HL-60/S4 treated with phorbol 12-myristate 13-acetate at 8.2 ng/mL for 4 days and 3 days (cell line): ENCODE results near the gene SHISA7.

Experiments
- in situ Hi-C: fragments of 300-500 bp; cut with MboI; formaldehyde crosslinking; loops from 2 replicates; pipeline ENCODE4 v1.15.0; 2022; ENCODE audit warnings: low sequenced_read_pairs

Gene SHISA7

DNA sequence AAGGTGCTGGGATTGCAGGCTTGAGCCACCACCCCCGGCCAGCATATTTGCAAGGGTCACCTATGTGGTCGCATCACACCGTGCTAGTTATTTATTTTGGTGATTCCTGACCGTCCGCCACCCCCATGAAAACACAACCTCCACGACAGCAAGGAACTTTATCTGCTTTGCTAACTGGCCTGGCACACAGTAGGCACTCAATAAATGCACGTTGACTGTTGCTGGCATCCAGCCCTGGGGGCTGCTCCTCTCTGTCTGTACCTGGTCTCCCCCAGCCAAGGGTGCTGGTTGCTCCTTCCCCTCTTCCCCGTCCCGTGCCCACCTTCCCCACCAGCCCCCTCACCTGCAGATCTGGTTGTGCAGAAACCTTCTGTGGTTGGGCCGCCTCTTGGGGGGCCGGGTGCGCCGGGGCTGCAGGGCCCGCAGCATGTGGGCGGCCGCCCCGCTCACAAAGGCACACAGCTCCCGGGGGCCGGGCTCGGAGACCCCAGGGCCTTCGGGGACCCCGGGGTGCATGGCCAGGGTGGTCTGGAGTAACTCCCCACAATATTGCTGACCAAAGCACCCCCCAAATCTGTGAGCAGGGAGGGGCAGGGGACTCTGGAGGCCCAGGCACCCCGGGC is 21.1 kb upstream of the SHISA7 start:
- in situ Hi-C loops: no loop called here

DNA sequence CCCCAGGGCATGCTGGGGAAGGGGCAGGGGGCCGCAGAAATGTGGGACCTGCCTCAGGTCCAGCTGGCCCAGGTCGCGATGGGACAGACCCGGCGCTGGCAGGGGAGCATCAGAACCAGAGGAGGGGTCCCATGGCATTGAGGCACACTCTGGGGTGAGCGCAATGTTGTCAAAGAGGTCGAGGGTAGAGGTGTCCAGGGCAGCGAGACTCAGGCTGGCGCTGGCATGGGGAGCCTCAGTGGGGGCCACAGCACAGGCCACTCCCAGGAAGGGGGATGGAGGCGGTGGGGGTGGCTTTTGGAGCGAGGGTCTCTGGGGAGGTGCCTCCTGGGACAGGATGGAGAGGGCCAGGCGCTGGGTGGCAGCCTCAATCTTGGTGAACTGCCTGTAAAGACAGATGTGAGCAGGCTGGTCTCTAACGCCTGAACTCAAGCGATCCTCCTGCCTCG is 20.5 kb upstream of the SHISA7 start:
- in situ Hi-C loops: no loop called here

DNA sequence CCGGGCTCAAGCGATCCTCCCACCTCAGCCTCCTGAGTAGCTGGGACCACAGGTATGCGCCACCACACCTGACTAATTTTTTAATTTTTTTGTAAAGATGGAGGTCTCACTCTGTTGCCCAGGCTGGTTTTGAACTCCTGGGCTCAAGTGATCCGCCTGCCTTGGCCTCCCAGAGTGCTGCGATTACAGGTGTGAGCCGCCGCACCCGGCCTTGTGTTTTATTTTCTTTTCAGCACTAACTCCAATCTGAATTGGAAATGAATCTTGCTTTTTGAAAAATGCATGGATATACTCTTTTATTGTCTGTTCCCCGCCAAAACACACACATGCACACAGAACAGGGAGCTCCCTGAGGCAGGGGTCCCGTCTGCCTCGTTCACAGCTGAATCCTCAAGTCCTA is 19.6 kb upstream of the SHISA7 start:
- in situ Hi-C loops: no loop called here

DNA sequence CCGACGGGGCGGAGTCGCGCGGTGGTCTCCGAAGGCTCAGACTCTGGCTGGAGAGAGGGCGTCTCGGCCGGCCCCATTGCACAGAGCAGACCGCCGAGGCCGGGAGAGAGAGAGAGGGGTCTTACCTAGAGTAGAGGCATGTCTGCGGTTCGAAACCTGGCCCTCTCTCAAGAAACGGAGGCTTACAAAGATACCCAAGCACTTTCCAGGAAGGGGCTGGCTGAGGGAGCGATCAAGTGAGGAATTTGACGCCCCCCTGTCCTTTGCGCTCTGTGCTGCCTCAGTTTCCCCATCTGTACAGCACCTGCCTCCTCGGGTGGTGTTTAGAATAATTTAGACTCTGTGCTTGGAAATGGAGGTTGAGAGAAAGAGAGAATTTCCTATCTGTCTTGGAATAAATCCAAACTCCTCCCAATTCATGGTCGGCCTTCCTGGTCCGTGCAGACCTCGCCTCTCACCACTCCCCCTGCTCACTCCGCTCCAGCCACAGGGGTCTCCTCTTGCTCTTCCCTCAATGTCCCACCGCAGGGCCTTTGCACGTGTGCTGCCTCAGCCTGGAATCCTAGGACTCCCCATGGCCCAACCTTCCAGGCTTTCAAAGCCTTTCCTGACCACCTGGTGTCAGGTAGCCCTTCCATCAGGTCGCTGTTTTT is 19.0 kb upstream of the SHISA7 start:
- in situ Hi-C loops: no loop called here

DNA sequence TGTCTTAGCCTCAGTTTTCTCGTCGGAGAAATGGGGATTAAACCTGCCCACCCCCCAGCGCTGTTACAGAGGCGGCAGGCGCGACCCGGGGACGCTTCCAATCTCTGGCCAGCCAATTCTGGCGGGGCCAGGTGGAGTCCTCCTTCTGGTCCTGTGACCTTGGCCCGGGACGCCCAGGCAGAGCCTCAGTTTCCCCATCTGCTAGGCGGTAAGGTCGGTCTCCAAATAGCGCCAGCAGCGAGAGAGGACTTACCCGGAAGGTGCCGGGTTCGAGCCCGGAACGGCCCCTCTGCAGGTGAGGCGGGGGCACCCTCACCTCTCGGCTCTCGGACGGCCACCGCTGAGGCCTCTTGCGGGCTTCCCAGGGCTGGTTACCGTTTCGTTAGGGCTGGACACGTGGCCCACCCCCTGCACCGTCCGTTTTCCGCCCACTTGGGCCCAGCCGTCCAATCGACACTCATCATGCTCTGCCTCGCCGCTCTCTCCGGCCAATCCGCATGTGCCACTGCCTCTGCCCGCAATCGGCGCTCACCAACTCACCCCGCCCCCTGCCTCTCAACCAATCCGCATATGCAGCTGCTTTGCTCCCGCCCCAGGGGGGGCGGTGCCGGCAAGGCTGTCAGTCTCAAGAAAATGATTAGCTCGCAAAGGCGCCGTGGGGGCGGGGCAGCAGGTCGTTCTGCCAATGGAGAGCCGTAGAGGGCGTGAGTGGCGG is 18.3 kb upstream of the SHISA7 start, which contains the start of gene ISOC2:
TSS of gene ISOC2 (minus strand) at position 384 of the 715 bp plus-strand sequence. CDS start 5,156 bp downstream, outside the sequence.
- in situ Hi-C loops: no loop called here

DNA sequence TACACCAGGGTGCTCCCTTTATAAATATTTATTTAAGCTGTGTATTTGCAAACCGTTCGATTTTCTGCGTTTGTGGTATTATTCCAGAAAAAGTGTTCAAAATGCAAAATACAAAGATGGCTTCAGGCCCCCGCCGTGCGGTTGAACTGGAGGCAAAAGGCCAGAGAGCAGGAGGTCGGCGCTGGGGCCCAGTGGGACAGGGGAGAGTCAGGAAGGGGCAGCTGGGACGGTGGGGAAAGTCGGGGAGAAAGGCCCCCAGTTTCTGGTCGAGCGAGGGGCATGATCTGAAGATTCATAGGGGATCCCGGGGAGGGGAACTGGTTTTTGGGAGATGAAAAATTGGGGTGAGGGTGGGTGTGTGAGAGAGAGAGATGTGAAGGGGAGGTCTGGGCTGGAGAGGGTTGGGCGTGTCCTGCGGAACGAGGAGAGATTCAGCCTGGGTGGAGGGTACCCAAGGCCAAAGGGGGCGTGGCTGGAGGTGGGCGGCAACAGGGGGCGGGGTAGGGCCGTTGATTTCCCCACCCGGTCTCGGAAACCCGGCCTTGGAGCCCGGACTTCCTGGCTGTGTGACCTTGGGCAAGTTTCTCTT is 17.7 kb upstream of the SHISA7 start:
- in situ Hi-C loops: no loop called here

DNA sequence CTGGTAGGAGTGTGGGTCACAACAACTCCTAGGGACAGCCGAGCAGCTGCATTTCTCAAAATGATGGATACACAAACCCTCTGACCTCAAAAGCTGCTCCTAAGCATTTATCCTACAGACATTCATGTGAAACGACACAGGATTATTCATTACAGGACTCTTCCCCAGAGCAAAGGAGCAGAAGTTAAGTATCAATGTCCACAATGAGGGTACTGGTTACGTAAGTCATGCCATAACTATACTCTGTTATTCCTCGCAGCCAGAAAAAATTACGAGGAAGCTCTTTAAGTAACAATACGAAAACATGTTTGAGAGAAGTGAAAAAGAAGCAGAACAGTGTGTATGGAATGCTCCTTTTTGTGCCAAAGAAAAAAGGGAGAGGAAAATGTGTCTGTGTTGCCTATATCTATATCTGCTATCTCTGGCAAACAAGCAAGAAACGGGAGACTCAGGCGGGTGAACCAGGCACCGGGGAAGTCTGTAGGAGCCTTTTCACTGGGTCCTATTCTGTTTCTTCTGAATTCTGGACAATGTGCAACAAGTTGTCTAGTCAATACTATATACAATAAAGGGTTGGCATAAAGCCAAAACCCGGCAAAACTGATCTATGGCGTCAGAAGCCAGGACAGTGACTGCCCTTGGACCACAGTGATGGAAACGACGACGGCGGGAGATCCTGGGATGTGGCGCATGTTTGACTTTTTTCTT is 17.0 kb upstream of the SHISA7 start:
- in situ Hi-C loops: no loop called here

DNA sequence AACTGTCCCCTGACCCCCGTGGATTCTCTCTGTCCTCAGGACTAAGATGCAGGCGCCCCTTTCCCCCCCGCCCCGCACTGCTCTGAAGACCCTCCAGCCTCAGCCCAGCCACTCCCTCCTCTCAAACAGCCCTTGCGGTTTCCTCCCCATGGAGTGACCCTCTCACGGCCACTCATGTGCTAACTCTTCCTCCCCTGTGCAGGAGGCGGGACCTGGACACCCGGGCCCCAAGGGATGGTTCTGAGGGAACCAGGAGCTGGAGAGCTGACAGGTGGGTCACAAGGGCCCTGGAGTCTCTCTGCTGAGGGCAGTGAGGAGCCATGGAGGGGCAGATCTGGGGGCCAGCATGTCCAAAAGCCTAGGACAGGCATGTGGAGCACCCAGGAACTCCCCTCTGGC is 16.4 kb upstream of the SHISA7 start:
- in situ Hi-C loops: no loop called here

DNA sequence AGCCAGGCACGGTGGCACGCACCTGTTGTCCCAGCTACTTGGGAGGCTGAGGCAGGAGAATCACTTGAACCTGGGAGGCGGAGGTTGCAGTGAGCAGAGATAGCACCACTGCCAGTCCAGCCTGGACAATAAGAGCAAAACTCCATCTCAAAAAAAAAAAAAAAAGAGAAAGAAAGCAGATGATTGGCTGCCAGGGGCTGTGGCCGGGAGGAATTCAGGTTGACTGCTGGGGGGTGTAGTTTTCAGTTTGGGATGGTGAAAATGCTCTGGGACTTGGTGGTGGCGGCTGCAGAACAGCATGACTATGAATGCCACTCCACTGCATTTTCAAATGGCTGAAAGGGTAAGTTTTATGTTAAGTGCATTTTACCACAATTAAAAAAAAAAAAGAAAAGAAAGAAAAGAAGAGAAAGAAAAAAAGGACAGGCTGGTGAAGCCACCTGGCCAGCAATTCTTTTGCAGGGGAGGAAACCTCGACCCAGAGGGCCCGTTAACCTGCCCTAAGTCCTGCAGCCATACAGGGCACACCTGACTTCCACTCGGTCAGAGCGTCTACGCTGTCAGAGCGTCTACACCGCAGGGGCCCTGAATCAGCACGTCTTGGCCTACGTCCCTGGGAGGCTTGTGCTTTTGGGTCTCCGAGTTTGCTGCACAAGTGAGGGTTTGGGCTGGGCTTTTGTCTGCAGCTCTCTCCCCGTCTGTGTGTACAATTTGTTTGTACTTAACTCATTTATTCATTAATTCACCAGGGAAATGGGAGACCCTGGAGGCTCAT is 14.8 kb upstream of the SHISA7 start:
- in situ Hi-C loops: no loop called here

DNA sequence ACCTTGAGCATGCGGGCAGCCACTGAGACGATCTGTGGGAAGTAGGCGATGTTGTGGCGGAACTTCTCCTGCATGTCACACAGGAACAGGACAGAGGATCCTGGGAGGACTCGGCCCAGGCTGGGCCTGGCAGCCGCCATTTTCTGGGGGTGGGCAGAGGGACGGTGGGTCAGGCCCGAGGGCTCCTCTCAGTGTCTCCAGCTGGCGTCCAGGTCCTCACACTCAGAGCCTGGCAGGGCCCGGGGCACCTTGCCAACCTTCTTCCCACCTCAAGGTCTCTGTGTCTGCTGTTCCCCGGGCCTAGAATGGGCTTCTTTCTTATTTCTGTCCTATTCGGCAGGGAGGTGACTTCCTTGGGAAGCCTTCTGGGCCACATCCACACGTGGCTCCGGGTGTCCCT is 13.2 kb upstream of the SHISA7 start:
- in situ Hi-C loops: no loop called here

DNA sequence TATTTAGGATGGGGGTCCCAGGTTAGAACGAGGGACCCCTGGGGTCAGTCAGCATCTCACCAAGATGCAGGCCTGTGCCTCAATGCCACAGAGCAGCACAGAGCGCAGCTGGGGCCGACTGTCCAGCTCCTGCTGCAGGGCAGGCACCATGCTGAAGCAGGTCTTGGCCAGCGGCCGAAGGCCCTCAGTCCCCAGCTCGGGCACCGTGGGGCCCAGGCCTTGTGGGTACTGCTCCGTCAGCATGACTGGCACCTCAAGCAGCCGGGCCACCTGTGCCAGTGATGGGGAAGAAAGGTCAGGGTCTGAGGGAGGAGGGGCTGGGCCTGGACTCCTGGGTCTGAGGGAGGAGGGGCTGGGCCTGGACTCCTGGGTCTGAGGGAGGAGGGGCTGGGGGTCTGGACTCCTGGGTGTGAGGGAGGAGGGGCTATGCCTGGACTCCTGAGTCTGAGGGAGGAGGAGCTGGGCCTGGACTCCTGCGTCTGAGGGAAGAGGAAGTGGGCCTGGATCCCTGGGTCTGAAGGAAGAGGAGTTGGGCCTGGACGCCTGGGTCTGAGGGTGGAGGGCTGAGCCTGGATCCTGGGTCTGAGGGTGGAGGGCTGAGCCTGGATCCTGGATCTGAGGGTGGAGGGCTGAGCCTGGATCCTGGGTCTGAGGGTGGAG is 12.6 kb upstream of the SHISA7 start:
- in situ Hi-C loops: no loop called here

DNA sequence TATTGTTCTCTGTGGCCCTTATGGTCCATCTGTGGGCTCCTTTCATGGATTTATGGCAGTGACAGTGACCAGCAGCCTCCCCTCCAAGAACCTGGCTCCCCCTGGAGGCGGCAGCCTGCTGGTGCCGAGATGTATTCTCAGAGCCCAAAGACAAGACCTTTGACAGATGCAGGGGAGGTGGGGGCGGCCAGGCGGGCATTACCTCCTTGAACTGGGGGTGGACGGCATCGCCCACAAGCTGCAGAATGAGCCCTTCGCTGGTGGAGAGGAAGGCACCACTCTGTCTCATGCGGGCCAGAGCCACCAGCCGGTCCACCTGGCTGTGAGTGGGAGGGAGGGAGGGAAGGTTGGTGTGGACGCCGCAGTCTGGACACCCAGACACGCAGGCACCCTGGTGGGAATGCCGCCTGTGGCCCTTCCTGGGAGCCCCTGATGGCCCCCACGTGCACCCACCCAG is 11.7 kb upstream of the SHISA7 start:
- in situ Hi-C loops: no loop called here

DNA sequence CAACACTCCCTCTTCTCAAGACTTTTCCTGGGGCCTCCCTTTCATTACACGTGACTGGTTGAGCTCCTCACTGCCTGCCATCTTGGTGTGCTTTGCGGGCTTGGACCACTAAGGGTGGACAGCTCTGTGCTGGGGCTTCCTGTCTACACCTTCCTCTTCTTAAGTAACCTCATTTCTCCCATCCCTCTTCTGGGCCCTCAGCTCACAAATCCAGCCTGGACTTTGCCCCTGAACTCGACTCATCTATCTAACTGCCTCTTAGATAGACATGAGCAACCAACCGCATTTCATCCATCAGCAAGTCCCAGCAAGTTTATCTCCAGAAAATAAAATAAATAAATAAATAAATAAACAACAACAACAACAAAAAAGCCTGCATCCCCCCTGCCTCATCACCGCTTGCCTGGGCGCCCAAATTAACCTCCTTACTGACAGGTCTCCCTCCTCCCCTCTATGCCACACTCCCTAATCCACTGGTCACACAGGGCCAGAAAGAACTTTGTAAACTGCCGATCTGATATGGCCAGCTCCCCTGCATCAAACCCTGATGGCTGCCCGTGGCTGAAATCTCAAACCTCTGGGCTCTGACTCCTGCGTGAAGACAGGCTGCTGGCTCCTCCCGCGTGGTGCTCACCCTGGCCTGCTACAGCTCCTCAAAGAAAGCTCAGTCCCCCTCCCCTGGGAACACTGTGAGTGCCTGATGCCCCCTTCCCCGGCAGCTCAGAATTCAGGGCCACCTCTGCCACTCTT is 10.6 kb upstream of the SHISA7 start:
- in situ Hi-C loops: no loop called here

DNA sequence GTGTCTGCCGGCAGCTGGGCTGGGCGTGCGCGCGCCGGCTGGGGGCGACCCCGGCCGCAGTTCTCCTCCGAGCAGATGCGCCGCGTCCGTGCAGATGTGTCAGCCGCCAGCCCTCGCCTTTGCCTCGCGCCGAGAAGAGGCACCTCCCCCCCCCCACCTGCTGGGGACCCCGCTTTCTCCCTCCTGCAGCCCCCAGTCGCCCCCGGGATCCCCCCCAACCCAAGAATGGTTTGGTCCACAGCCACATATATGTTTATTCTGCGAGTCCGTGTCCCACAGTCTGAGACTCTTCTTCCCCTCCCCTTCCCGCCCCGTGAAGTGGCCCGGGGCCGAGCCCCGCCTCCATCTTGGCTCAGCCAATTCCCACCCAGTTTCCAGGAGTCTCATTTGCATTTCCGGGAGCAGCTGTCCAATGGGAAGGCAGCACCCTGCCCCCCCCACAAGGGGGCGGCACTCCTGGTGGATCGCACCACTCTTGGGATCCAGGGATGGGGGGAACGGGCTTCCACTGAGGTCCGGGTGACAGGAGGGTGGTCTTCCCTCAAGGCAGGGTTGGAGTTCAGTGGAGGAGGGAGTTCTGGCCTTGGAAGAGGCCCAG is 9.7 kb upstream of the SHISA7 start:
- in situ Hi-C loops: no loop called here

DNA sequence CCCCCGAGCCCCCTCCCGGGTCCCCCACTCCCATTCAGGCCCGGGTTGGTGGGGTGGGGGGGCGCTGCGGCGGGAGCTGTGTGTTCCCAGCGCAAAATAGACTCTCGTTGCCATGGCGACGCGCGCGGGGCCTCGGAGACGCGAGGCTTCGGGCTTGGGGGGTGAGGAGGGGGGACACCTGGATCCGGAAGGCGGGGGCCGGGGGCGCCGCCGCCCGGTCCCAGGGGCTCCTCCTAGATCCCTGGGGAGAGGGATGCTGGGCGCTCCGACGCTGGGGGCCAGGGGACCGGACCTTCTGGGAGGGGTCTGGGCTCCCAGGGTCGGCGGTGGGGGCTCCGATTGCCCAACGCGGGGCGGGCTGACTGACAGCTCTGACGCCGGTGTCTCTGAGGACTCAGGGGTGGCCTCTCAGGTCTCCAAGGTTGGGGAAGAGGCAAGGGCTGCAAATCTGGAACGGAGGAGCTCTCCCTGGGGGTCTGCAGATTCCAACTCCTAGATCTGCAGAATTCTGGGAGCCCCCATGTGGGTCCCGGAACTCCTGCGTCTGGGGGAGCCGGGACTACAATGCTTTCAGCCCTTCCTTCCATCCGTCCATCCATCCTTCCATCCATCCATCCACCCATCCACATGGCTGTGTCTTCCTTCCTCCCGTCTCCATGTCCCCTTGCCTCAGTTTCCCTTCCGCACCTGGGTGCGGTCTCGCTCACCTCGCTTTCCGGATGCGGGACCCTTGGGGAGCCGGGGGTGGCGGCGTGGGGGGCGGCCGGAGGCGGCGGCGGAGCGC is 9.1 kb upstream of the SHISA7 start:
- in situ Hi-C loops: no loop called here

DNA sequence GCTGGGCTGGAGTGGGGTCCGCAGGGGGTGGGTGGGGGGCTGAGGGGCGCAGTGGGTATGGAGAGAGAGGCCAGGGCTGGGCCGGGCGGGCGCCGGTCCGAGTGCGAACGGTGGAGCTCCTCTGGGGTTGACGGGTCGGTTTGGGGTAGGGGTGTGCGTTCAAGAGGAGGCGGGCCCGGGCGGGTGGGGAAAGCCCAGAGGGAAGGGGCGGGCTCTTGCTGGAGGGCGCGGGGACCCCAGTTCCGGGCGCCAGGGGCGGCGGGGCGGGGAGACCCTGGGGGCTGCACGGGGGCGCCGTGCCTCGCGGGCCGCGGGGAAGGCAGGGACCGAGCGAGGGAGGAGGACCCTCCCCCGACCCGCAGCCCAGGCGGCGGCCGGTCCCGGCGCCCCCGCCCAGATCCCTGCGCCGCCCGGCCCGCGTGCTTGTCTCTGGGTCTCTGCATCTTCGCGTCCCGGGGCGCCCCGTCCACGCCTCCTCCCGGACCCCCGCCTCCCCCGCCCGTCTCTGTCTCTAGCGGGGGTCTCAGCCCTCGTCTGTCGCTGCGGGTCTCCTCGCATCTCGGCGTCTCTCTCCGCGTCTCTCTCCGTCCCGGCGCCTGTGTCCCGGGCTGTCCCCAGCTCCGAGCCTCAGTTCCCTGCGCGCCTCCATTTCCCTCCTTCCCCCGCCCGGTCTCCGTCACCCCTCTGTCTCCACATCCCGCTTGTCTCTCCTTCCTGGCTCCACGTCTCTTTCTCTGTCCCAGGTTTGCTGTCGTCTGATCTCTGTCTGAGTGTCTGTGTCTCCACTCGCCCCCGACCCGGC is 8.3 kb upstream of the SHISA7 start:
- in situ Hi-C loops: no loop called here

DNA sequence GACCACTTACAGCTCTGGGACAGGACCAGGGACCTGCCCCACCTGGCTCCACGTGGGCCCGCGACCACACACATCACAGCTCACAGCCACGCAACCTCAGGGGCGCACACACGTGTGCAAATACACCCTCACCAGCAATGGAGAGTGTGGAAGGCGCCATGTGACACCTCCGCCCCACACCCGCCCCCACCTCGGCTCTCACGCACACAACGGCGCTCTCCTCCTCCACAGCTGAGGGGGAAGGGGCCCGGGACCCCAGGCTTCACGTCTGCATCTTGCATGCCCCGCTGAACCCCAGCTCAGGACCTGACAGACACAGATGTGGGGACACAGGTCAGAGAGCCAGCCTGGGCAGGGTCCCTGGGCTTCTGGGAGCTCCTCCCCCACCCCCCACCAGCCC is 6.4 kb upstream of the SHISA7 start:
- in situ Hi-C loops: no loop called here
